Uterus (tissue), 4 donors: ENCODE measurements around the gene CARD14. TPM values are rescaled to one million over a fixed set of nuclear protein-coding genes. Genes with fewer than 3 reads are reported as not detected.

Source experiments
- DNase-seq, 2 donors: peaks; one replicate each; pipeline ENCODE4 v3.0.0-alpha.2; 2019 to 2020
- H3K27ac ChIP-seq, 2 donors: fragments of 200-600 bp; sonication (generic); 1 replicate in 1 of 2; 2 replicates in 1 of 2; pipeline ENCODE4 v1.5.1; 2016 to 2018
- H3K27me3 ChIP-seq, 2 donors: fragments of 200-600 bp; sonication (generic); one replicate each; pipeline ENCODE4 v1.5.1; 2018 to 2019; ENCODE audit warnings: control low read depth in 1 of 2
- H3K36me3 ChIP-seq, 2 donors: fragments of 200-600 bp; sonication (generic); one replicate each; pipeline ENCODE4 v1.5.1; 2019; ENCODE audit warnings: control low read depth in 1 of 2
- H3K4me1 ChIP-seq, 2 donors: fragments of 200-600 bp; sonication (generic); one replicate each; pipeline ENCODE4 v1.5.1; 2018 to 2019; ENCODE audit warnings: control low read depth in 1 of 2
- H3K4me3 ChIP-seq, 2 donors: fragments of 200-600 bp; sonication (generic); 1 replicate in 1 of 2; 2 replicates in 1 of 2; pipeline ENCODE4 v1.5.1; 2018 to 2019; ENCODE audit warnings: mild to moderate bottlenecking in 1 of 2
- H3K9me3 ChIP-seq, 2 donors: fragments of 200-600 bp; sonication (generic); one replicate each; pipeline ENCODE4 v1.5.1; 2019; ENCODE audit warnings: control low read depth in 1 of 2
- CTCF ChIP-seq, 4 experiments: fragments of 200-600 bp in 2 of 4; fragments of 450-650 bp in 2 of 4; sonication (generic) in 2 of 4; IDR thresholded peaks; one replicate each; pipeline ENCODE4 v1.5.1; 2016 to 2019; ENCODE audit warnings: antibody characterized with exemption in 4 of 4, mild to moderate bottlenecking in 2 of 4, moderate library complexity in 1 of 4
- POLR2A ChIP-seq, 2 donors: fragments of 450-650 bp; IDR thresholded peaks; one replicate each; pipeline ENCODE4 v1.6.1; 2016; ENCODE audit warnings: antibody characterized with exemption in 2 of 2, mild to moderate bottlenecking in 1 of 2, moderate library complexity in 1 of 2
- intact Hi-C: fragments of 100-400 bp; cut with DNase I; formaldehyde crosslinking; loops from one replicate; pipeline ENCODE4 v1.15.1; 2023; ENCODE audit warnings: low total_unique reads
- total RNA-seq, 4 donors: library from RNA; depleted of rRNA in 3 of 4; stranded (reverse); fragments of >200 nt in 3 of 4; gene quantifications; one replicate each; pipeline versions ENCODE4 v1.1.0 to v1.2.4, GENCODE V29; 2014 to 2023
- donor health status: DM: yes; HTN: yes; CAD: no.

CARD14 gene
- total RNA-seq, 4 donors from 2014 or later: 0.43 to 1.4 TPM; not detected in 2

GRCh38 chr17:80145076-80146075 lies 24.5 kb upstream of the CARD14 start:
- Histone ChIP-seq H3K9me3 (no peaks in the 10 kb centered on the region), H3K36me3 (no peaks in the 10 kb centered on the region), H3K4me3 (peak overlapping the region; percentile 83 to 94), H3K27ac (peak overlapping the region; percentile 93 to 96), H3K4me1 (no peaks in the 10 kb centered on the region), H3K27me3 (no peaks in the 10 kb centered on the region)
- TF ChIP-seq POLR2A (IDR thresholded peaks at IDR 0.05): no peak
- no peak for TF ChIP-seq CTCF (IDR thresholded peaks at IDR 0.05)
- DNase-seq: no peak
- intact Hi-C loops: no loop called here

- Histone ChIP-seq H3K27me3 (no peaks in the 10 kb centered on the region), H3K4me1 (no peaks in the 10 kb centered on the region), H3K9me3 (no peaks in the 10 kb centered on the region), H3K4me3 (peak overlapping the region; percentile 83 to 94), H3K27ac (peak overlapping the region; percentile 93 to 96), H3K36me3 (no peaks in the 10 kb centered on the region)
- intact Hi-C loops: no loop called here
- TF ChIP-seq CTCF (IDR thresholded peaks at IDR 0.05): no peak
- no peak for TF ChIP-seq POLR2A (IDR thresholded peaks at IDR 0.05)
- DNase-seq: peak in 1 of 2 donors; percentile 32
Observed at GRCh38 chr17:80146121-80147034, 23.5 kb upstream of the CARD14 start.

- peak; percentile 99 for DNase-seq
- Histone ChIP-seq H3K4me1 (no peaks in the 10 kb centered on the region), H3K27me3 (no peaks in the 10 kb centered on the region), H3K27ac (peak within 1 kb of the TSS; percentile 93 to 96), H3K4me3 (peak within 1 kb of the TSS; percentile 83 to 94), H3K36me3 (no peaks in the 10 kb centered on the region), H3K9me3 (no peaks in the 10 kb centered on the region)
- intact Hi-C loops: no loop called here
- TF ChIP-seq CTCF (IDR thresholded peaks at IDR 0.05): peak in 3 of 4 experiments; percentile 10 to 31 (median 15)
- peak; percentile 93 for TF ChIP-seq POLR2A (IDR thresholded peaks at IDR 0.05)
Observed at GRCh38 chr17:80147035-80147822, 22.6 kb upstream of the CARD14 start, which contains the start of gene EIF4A3. EIF4A3 (minus strand) TSS chr17:80147128; CDS start chr17:80146961, 167 bp downstream.

GRCh38 chr17:80151333-80151732 lies 18.5 kb upstream of the CARD14 start:
- H3K4me3 ChIP-seq: no peak overlapping the region
- H3K4me1 ChIP-seq: no peaks in the 10 kb centered on the region
- no peaks in the 10 kb centered on the region for H3K27me3 ChIP-seq
- no peaks in the 10 kb centered on the region for H3K9me3 ChIP-seq
- peak overlapping the region in 1 of 2 donors; percentile 51 for H3K27ac ChIP-seq
- no peak for DNase-seq
- intact Hi-C loops: no loop called here
- H3K36me3 ChIP-seq: no peaks in the 10 kb centered on the region
- TF ChIP-seq POLR2A (IDR thresholded peaks at IDR 0.05) (no peak), CTCF (IDR thresholded peaks at IDR 0.05) (no peak)
